Stimulated activated naive CD4-positive, alpha-beta T cell (primary cell): ENCODE data around the gene TGM5.
"Not testable (repeated sequence)": the region's sequence is repeated elsewhere in the genome, so short reads cannot be mapped to it uniquely, and the experiment has no call there.

Experiments
- DNase-seq, 6 experiments: peaks; one replicate each; lab custom pipeline; 2025; lab: John Stamatoyannopoulos, UW

Gene TGM5

GRCh38 chr15:43266834-43267233 lies at the start of gene TGM5:
Gene TGM5 (minus strand): TSS chr15:43266928. CDS start chr15:43266849, 79 bp downstream.
- no peak for DNase-seq

DNA sequence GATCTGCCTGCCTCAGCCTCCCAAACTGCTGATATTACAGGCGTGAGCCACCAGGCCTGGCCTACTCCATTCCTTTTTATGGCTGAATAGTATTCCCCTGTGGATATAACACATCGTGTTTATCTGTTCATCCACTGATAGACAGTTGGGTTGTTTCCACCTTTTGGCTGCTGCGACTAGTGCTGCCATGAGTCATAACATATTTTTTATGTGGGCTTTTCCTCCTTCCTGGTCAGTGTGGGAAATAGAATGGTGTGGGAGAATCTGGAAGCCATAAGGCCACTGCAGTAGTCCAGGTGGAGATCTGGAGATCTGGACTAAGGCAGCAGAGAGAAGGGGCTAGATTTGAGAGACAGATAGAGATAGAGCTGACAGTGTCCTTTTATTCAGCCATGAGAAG lies 47.4 kb upstream of the TGM5 start:
- no peak for DNase-seq

DNA sequence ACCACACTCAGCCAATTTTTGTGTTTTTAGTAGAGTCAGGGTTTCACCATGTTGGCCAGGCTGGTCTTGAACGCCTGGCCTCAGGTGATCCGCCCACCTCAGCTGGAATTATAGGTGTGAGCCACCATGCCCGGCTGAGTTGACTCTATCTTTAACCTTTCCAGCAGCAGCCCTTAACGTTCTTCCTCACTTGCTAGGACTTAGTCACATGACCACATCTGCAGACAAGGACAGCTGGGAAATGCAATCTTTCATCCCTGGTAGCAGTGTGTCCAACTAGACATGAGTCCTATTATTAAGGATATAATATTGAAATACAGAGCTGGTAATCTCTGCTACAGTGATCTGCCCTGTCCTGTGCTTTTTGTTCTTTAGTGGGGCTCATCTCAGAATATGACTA lies 45.6 kb upstream of the TGM5 start:
- no peak for DNase-seq

DNA sequence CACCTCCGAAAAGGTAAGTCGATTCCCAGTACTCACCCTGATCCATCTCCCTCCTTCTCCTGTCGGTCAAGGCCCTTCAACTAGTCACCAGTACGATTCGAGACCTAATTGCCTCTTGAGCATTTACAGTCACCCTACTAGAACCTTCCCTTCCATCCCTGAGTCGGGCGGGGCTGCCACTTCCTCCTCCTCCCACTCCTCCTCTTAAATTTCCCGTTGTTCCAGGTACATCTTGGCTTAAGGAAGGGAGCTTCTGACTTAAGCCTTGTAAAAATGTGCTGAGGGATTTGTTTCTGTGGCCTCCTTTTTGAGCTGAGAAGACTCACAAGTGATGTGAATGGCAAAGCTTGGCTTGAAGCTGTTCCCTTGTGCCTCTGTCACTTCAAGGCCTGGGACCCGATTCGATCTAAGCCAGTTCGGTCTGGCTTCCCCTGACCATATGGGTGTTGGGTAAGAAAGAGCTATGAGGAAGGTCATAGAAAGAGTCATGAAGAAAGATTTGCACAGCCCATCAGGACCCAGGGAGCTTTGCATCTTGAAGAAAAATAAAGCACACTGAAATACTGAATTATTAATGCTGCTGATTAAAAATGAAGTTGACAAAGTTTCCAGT lies 35.6 kb upstream of the TGM5 start, which contains the start of gene TGM7:
Gene TGM7 (minus strand): TSS at position 51 of the 613 bp plus-strand sequence.
- DNase-seq, result no peak

- no peak for DNase-seq
These were observed 33.2 kb upstream of the TGM5 start for GRCh38 chr15:43299884-43300283.

GRCh38 chr15:43299411-43299810 lies 32.7 kb upstream of the TGM5 start:
- DNase-seq, result no peak

- no peak for DNase-seq
These were observed 27.5 kb upstream of the TGM5 start for GRCh38 chr15:43294091-43294706.

GRCh38 chr15:43293432-43293831 lies 26.7 kb upstream of the TGM5 start:
- no peak for DNase-seq

DNA sequence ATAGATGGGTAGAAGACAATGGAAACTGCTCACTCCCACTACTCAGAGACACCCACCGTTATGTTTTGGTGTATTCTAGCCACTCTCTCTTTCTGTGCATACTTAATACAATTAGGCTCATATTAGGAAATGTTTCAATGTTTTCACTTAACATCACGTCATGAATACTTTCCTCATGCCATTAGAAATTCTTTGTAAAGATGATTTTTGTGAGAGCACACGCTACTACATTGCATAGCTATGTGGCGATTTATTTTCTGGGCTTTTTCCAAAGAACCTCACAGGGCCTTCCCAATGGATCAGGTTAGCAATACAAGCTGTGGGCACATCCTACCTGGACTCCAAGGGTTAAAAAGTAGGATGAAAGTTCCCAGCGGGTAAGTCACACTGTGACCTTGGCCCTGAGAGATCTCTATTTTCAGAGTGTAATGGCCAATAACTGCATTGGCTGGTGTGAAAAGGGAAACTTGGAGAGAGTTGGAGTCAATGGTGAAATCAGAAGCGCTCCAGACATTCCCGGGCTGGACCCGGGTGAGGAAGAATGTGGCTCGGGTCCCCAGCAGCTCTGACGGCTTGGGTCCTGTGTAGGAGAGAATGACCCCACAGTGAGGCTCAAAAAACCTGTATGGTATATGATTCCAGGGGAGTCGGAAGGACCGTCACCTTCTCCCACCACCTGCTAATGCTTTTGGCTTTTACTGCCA lies 25.8 kb upstream of the TGM5 start:
- no peak for DNase-seq

DNA sequence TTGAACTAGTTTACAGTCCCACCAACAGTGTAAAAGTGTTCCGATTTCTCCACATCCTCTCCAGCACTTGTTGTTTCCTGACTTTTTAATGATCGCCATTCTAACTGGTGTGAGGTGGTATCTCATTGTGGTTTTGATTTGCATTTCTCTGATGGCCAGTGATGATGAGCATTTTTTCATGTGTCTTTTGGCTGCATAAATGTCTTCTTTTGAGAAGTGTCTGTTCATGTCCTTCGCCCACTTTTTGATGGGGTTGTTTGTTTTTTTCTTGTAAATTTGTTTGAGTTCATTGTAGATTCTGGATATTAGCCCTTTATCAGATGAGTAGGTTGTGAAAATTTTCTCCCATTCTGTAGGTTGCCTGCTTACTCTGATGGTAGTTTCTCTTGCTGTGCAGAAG lies 22.9 kb upstream of the TGM5 start:
- DNase-seq, result not testable (repeated sequence)

DNA sequence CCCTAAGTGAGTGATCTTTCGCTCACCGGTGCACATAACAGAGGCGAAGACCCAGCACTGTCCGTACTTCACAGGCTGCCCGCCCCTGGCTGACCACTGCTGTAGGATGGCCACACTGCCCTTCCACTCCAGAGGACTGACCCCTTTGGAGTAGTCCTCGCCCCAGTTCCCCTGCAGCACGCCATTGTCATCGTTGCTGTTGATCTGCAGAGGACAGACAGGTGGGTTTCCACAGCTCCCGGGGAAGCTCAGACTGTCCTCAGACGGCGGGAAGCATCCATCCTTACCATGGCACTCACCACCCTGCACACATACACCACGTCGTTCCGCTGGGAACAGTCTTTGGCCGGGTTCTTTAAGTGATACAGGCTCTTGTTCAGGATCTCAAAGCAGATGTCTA lies 20.5 kb upstream of the TGM5 start:
- DNase-seq, result no peak

DNA sequence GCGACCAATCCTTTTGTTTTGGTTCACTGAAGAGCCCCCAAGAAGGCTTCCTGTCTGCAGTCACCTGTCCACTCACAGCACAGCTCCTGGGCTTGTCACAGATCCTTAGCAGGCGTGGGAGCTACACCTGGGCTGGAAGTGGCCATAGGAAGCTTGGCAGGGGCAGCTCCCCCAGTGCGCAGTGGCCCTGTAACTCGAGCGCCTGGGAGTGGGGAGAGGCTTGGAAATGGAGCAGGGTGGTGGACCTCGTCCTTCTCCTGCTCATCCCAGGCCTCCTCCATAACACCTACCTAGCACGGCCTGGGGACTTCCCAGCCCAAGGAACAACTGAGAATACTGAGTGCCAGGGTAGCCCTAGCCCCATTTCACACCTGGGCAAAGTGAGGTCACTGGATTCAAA lies 19.3 kb upstream of the TGM5 start:
- no peak for DNase-seq

GRCh38 chr15:43285609-43286037 lies 18.9 kb upstream of the TGM5 start:
- DNase-seq, result peak; percentile 10 to 71 (median 27)

DNA sequence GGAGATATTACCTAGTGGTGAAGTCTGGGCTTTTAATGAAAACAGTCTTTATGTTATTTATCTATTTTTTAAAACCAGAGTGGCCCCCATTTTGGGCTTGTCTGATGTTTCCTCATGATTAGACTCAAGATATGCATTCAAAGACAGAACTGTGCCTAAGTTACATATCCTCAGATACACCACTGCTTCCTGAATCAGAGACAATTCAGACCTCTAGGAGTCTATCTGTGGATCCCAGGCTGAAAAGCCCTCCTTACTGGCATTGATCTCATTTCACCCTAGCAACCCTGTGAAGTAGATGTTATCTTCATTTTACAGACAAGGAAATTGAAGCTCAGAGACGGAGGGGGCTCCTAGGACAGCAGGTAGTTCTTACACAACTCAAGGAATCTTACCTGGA lies 16.8 kb upstream of the TGM5 start:
- no peak for DNase-seq

DNA sequence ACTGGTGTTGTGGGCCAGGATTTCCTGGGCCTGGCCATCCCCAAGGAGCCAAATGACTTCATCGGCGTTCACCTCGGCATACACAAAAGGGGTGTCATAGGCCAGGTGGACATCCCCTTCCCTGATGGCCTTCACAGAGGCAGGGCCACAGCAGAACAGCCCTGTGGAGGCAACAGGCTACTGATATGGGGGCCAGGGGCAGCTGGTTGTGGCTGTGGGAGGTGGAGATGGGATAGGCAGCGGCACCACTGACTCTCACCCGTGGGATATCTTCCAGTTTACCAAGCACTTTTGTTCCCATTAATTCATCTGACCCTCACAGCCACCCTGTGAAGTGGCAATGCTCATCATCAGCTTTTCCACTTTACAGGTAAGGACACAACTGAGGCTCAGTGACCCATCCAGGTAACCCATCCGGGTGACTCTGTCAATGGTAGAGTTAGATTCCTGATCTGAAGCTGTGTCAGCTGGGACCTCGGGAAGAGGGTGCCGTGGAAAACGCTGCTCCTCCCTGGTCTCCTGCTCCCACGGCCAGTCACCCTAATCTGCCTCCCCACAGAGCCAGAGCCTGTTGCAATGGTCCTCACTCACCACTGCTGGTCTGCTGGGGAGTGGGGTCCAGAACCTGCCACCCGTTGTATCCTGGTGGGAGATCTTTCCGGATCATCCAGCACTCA lies 15.3 kb upstream of the TGM5 start:
- no peak for DNase-seq

GRCh38 chr15:43280996-43281395 lies 14.3 kb upstream of the TGM5 start:
- no peak for DNase-seq

DNA sequence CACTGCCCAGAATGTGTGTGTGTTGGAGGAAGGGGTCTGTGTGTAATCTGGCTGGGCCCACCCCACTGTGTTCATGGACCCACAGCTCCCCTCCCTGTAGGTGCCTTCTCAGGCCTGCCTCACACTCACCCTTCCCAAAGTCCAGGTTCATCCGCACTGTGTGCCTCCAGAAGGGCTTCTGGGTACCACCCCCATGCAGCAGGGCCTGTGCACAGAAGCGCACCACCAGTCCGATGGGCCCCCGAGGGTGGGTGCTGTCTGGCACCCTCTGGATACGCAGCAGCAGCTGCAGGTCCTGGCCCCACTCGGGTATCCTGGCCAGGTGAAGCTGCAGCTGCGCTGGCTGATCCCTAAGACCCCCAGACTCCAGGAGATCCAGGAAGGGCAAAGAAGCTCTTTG lies 12.8 kb upstream of the TGM5 start:
- DNase-seq, result no peak

DNA sequence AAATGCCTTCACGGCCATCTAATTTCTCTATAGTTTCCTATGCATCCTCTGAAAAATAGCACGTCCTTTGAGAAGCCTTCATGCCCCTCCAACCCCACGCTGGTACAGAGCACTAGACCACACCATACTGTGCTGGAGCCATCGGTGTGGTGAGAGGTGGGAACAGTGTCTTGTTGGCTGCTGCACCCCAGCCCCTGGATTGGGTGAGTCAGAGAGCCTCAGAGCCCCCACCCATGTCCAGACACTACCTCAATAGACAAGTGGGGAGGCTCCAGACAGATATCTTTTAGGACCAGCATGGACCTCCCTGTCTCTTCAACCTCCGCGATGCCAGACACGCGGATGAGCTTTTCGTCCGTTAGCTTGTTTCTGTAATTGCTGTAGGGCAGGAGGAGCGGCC lies 12.1 kb upstream of the TGM5 start:
- DNase-seq, result no peak

DNA sequence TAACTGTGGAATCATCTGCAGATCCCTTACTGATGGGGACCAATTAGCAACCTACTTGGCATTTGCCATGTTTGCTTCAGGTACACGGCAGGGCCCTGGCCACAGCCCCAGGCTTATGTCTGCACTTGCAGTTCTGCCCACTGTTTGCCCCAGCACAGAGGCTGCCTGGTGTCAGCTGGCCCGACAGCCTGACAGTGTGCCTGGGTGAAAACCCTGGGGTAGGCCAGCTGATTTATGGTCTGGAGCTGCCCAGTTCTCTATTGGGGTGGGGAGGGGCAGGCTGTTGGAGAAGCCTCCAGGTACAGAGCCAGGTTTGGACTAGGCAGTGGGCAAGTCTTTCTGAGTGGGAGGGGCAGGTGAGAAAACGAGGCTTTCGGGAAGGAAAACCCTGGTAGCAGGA lies 11.2 kb upstream of the TGM5 start:
- no peak for DNase-seq

DNA sequence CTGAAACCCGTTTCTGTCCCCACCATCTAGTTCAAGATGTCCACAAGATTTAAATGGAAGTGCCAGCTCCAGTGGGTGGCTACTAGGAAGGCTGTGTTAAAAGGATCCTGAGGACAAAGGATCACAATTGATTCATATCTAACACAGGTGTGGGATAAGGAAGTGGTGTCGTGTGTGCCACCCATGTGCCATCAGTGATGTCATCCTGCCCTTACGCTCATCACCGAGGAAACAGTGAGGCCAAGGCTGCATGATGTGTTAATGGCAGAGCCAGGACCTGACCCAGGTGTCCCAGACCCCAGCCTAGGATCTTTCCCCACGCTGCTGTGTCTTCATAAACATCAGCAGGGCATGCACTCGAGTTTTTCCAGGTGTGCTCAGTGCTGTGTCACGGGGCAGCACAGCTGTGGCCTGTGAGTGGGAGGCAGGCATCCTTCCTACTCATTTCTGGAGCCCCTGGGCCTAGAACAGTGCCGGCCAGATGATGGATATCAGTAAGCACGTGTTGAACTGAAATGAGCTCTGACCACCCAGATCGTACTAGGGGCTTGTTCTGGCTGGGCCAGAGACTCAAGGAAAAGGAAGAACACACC lies 10.6 kb upstream of the TGM5 start:
- no peak for DNase-seq

DNA sequence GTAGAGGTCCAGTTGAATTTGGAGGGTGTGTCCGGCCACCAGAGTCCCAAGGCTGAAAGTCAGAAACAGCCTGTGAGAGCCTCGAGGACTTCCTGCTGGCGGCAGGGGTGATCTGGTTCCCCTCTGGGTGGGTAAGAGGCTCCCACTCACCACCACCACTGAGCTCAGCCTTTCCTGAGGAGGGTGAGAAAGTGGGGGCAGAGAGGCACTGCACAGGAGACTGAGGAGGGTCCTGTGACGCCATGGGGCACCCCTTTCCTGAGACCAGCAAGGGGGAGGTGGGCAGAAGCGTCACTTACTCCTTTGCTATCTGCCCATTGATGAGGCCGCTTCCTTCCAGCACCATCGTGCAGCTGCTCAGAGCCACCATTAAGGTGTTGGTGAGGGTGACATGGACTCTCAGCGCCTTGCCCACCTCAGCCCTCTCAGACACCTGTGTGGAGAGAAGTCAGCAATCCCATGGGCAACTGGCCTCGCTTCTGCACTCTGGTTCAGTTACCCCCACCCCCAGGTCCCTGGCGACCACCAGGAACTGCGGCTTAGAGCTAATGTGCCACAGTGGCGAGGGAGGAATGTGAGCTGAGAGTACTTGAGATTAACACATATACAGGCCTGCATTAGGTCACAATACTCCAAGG lies 10.0 kb upstream of the TGM5 start:
- DNase-seq, result no peak
